Measurements from ENCODE around the gene ZNF516.

The ZNF516 gene

GRCh38 chr18:76351961-76352581 is 143.0 kb downstream of the ZNF516 start:
- no peaks in the 10 kb centered on the region for H3K9me2 ChIP-seq (replicated peaks; ENCODE audit: control insufficient read depth, low read length)
- peaks cover 10% of the 10 kb centered on the region for H3K4me1 ChIP-seq (ENCODE audit: control insufficient read depth, low read length)
- no peaks in the 10 kb centered on the region for H3K79me2 ChIP-seq (ENCODE audit: control insufficient read depth, low read length)
- no peaks in the 10 kb centered on the region for H4K20me1 ChIP-seq (ENCODE audit: control insufficient read depth, insufficient read depth, low read depth, low read length)
- H3K4me3 ChIP-seq (ENCODE audit: low read length): no peak overlapping the region
- no peak overlapping the region for H3K27ac ChIP-seq (ENCODE audit: low read depth, low read length)
- no peak overlapping the region for H3K4me2 ChIP-seq (ENCODE audit: low read length)
- no peaks in the 10 kb centered on the region for H3K27me3 ChIP-seq (ENCODE audit: control insufficient read depth, low read length)
- no peaks in the 10 kb centered on the region for H3K36me3 ChIP-seq (ENCODE audit: control insufficient read depth, low read length)
- no peaks in the 10 kb centered on the region for H3F3A ChIP-seq (ENCODE audit: control insufficient read depth, insufficient read depth)
- H3K9me3 ChIP-seq (ENCODE audit: control insufficient read depth, insufficient read depth, low read length): no peaks in the 10 kb centered on the region
- no peak for TF ChIP-seq EZH2phosphoT487 (IDR thresholded peaks at IDR 0.05; ENCODE audit: borderline replicate concordance, low read length)
- TF ChIP-seq, protein P1, sequence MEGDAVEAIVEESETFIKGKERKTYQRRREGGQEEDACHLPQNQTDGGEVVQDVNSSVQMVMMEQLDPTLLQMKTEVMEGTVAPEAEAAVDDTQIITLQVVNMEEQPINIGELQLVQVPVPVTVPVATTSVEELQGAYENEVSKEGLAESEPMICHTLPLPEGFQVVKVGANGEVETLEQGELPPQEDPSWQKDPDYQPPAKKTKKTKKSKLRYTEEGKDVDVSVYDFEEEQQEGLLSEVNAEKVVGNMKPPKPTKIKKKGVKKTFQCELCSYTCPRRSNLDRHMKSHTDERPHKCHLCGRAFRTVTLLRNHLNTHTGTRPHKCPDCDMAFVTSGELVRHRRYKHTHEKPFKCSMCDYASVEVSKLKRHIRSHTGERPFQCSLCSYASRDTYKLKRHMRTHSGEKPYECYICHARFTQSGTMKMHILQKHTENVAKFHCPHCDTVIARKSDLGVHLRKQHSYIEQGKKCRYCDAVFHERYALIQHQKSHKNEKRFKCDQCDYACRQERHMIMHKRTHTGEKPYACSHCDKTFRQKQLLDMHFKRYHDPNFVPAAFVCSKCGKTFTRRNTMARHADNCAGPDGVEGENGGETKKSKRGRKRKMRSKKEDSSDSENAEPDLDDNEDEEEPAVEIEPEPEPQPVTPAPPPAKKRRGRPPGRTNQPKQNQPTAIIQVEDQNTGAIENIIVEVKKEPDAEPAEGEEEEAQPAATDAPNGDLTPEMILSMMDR (IDR thresholded peaks at IDR 0.05; ENCODE audit: low read depth, low read length, poor library complexity, severe bottlenecking): no peak

GRCh38 chr18:76350134-76351025 is 144.7 kb downstream of the ZNF516 start:
- Histone ChIP-seq H3K4me2 (ENCODE audit: low read length) (no peak overlapping the region), H3K9me2 (replicated peaks; ENCODE audit: control insufficient read depth, low read length) (no peaks in the 10 kb centered on the region)
- no peak for TF ChIP-seq EZH2phosphoT487 (IDR thresholded peaks at IDR 0.05; ENCODE audit: borderline replicate concordance, low read length)
- TF ChIP-seq, protein P1 (IDR thresholded peaks at IDR 0.05; ENCODE audit: low read depth, low read length, poor library complexity, severe bottlenecking): no peak

DNA sequence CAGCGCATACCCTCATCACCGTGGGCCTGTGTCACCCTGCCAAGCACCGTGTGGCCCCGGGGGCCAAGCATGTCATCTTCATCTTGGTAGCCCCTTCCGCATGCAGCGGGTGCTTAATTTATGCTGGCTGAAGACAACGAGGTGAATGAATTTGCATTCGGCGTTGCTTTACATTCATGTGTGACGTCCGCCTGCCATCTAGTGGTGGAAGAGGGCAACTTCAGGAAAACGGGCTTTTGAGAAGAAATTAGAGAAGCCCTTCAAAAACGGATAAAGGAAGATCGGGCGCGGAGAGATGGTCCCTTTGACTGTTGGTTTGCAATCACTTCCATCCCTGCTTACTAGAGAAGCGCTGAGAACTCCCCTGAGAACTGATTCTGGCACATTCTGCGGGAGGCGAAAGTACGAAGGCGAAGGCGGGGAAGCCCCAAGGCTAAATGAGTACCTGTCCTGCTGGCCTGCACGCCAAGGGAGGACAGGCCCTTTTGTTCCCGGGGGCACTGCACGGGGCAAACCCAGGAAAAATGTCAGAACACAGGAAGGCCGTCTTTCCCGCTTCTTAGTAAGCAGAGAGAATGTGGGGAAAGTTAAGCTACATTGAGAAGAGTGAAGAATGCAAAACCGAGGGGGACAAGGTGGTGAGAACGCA is 145.9 kb downstream of the ZNF516 start:
- no peaks in the 10 kb centered on the region for H3K27me3 ChIP-seq (ENCODE audit: control insufficient read depth, low read length)
- no peaks in the 10 kb centered on the region for H3K79me2 ChIP-seq (ENCODE audit: control insufficient read depth, low read length)
- no peaks in the 10 kb centered on the region for H3K9me2 ChIP-seq (replicated peaks; ENCODE audit: control insufficient read depth, low read length)
- H4K20me1 ChIP-seq (ENCODE audit: control insufficient read depth, insufficient read depth, low read depth, low read length): no peaks in the 10 kb centered on the region
- no peaks in the 10 kb centered on the region for H3K9me3 ChIP-seq (ENCODE audit: control insufficient read depth, insufficient read depth, low read length)
- H3K27ac ChIP-seq (ENCODE audit: low read depth, low read length): no peak overlapping the region
- H3K4me3 ChIP-seq (ENCODE audit: low read length): no peak overlapping the region
- H3K36me3 ChIP-seq (ENCODE audit: control insufficient read depth, low read length): no peaks in the 10 kb centered on the region
- no peaks in the 10 kb centered on the region for H3F3A ChIP-seq (ENCODE audit: control insufficient read depth, insufficient read depth)
- peaks cover 7% of the 10 kb centered on the region for H3K4me1 ChIP-seq (ENCODE audit: control insufficient read depth, low read length)
- peak overlapping the region; percentile 43 for H3K4me2 ChIP-seq (ENCODE audit: low read length)
- TF ChIP-seq EZH2phosphoT487 (IDR thresholded peaks at IDR 0.05; ENCODE audit: borderline replicate concordance, low read length): no peak
- TF ChIP-seq, protein P1 (IDR thresholded peaks at IDR 0.05; ENCODE audit: low read depth, low read length, poor library complexity, severe bottlenecking): peak; percentile 92

More at GRCh38 chr18:76350134-76351025, 144.7 kb downstream of the ZNF516 start:
- H3K4me1 ChIP-seq (ENCODE audit: control insufficient read depth, low read length): peaks cover 7% of the 10 kb centered on the region
- H3K27ac ChIP-seq (ENCODE audit: low read depth, low read length): no peak overlapping the region
- no peak overlapping the region for H3K4me3 ChIP-seq (ENCODE audit: low read length)
- H3F3A ChIP-seq (ENCODE audit: control insufficient read depth, insufficient read depth): no peaks in the 10 kb centered on the region
- H4K20me1 ChIP-seq (ENCODE audit: control insufficient read depth, insufficient read depth, low read depth, low read length): no peaks in the 10 kb centered on the region
- H3K36me3 ChIP-seq (ENCODE audit: control insufficient read depth, low read length): no peaks in the 10 kb centered on the region
- no peaks in the 10 kb centered on the region for H3K27me3 ChIP-seq (ENCODE audit: control insufficient read depth, low read length)
- H3K9me3 ChIP-seq (ENCODE audit: control insufficient read depth, insufficient read depth, low read length): no peaks in the 10 kb centered on the region
- no peaks in the 10 kb centered on the region for H3K79me2 ChIP-seq (ENCODE audit: control insufficient read depth, low read length)

All from DOHH2 (cell line).